Bone marrow (tissue), 2 donors: ENCODE results near the gene NGEF.

Experiments used
- DNase-seq, 2 donors: peaks; one replicate each; lab custom pipeline; 2025; lab: John Stamatoyannopoulos, UW

The NGEF gene

DNA sequence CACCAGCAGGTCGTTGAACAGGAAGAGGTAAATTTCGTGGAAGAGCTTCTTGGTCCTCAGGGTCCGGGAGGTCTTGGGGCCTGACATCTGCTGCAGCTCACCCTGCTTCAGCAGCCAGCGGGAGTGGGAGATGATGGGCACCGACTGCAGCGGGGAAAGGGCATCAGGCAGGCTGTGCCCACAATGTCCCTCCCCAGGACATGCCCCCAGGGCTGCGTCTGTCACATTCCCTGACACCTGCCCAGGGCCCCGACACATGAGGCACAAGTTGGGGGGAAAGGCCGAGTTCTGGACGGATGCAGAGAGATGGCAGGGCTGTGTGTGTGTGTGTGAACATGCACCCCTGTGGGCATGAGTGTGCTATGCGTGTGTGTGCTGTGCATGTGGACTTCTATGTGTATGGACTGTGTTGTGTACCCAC is 129.0 kb downstream of the NGEF start:
- DNase-seq, result no peak

DNA sequence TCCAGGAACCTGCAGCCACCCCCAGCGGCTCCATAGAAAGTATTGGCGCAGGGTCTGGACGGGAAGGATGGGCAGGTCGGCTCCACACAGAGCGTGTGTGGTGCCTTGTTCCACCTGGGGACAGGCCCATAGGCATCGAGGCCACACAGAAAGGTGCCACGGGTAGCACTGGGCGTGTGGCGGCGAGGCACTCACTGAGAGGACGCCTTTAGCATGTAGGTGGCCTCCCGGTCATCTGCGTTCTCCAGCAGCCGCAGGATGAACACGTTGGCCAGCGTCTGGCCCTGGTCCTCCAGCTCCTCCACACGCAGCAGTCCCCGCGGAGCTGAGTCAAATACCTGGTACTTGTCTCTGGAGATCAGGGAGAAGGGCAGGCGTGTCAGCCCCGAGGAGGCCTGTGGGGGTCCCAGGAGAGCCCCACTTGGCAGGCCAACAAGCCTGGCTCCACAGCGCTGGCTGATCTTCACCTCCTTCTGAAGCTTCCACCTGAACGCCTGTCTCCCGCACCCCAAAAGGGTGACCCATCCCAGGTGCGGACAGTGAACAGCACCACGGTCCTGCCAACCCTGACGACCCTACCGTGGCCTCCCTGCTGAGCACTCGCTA is 129.8 kb downstream of the NGEF start:
- DNase-seq, result no peak

DNA sequence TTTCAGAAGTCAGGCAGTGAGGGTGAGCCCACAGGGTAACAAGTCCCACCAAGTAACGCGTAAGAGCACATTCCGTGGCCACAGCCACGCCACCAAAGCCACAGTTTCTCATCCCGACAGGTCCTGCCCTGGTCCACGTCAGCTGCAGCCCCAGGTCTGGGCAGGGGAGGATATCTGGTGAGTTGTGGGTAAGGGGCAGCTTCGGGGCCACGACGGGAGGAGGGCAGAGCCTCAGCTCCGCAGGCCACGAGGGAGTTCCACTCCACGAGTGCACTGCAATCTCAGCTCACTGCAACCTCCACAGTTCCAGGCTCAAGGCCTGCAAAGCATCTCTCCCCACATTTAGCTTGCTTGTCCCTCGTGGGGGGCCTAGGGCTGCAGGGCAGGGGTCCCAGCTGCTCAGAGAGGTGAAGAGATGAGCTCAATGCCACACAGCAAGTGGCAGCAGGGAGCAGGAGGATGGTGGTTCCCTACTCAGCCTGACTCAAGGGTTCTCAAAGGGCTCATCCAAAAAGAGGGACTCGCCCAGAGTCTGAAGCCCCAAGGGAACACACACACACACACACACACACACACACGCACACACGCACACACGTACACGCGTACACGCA is 130.4 kb downstream of the NGEF start:
- no peak for DNase-seq

DNA sequence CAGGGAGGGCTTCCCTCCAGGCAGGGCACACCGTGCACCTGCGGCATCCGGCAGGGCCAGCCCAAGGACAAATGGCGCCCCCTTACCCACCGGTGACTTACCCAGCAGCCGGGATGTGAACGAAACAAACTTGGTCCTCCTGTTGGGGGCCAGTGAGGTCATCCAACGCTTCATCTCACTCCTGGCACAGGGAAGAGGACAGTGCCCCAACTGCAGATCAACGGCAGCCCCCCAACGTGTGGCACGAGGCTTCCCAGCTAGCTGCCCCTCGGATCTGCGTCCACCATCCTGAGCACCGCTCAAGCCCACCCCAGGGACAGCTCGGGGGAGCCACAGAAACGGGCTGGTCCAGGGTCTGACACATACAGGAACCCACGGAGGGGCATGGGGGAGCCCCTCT is 131.0 kb downstream of the NGEF start:
- DNase-seq, result no peak

DNA sequence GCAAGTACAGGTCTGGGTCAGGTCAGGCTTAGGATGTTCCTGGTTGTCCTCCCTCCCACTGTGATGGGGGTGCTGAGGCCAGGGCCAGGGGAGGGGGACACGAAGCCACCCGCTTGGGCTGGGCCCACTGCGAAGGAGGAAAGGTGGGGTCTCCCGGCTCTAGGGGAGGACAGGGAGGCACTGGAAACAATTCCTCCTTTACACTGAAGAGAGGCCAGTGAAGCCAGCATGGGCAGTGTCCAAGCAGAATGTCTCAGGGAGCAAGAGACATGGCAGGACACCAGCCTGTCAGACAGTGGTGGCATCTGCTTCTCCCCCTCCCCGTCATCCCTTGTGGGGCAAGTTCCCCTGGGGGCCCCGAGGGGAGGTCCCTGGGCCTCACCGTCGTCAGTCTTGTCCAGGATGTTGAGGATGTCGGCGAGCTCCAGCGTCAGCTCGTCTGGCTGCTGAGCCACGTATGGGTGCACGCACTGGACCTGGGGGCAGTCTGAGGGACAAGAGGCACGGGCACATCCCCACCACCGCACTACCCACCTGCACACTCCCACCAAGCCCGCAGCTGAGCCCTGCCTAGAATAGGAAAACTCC is 132.2 kb downstream of the NGEF start:
- DNase-seq, result no peak

DNA sequence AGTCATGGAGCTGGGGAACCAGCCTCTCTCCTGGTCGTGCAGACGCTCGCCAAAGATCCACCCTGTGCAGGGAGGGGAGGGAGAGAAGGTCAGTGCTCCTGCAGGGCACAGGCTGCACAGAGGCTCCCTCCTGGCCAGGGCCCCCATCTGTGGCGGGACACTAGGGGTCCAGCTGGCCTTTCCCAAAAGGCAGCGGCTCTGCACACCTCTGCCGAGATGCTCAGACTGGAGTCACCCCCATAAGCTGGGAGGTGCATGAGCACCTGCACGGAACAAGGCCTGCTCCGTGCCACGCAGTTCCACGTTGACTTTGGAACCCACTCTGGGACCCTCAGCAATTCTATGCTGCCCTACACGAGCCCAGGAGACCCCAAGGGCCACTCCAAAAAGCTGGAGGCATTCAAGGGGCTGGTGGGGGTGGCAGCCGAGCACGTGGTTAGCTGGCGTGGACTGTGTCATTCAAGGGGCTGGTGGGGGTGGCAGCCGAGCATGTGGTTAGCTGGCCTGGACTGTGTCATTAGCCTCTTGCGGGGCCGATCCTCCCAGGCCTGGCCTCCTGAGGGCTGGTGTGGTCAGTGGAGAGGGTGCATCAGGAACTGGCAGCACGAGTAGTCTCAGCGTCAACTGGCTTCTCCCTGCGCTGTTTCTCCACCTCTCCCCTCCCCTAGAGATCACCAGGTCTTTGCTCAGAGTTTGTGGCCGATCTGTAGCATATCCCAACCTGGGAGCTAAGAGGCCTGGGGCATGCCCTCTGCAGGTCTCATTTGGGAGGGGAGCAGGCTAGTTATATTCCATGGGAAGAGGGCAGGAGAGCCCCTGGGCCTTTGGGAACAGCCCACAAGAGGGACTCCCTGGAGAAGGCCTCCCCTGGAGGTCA is 133.2 kb downstream of the NGEF start:
- DNase-seq, result no peak

DNA sequence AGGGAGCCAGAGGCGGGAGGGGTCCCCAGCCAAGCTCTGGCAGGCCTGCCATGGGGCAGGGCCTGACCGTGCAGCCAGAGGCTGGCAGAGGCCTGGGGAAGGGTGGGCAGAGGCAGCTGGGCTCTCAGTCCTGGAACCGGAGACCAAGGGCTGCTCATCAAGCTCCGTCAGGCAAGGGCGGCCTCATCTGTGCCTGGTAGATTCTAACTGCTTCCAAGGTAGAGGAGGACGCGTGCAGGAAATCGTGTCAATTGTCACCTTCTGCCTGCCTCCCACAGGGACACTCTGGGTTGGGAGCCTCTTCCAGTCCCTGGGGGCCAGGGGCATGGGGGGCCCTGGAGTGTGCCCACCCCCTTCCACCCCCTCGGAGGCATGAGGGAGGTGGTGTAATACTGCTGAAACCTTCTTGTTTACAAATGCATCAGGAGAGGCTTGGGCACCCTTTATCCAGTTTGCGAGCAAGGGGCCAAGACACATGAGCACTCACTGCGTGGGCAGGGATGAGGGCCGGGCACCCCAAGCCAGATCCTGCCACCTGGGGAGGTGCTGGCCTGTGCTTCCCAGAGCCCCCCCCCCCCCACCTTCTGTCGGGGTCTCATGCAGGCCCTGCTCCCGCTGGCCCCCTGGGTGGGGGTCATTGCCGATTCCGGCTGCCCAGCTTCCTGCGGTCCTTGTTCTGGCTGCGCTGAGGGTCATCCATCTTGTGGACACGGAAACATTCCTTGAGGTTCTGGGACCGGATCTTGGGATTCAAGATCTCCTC is 134.0 kb downstream of the NGEF start:
- no peak for DNase-seq

DNA sequence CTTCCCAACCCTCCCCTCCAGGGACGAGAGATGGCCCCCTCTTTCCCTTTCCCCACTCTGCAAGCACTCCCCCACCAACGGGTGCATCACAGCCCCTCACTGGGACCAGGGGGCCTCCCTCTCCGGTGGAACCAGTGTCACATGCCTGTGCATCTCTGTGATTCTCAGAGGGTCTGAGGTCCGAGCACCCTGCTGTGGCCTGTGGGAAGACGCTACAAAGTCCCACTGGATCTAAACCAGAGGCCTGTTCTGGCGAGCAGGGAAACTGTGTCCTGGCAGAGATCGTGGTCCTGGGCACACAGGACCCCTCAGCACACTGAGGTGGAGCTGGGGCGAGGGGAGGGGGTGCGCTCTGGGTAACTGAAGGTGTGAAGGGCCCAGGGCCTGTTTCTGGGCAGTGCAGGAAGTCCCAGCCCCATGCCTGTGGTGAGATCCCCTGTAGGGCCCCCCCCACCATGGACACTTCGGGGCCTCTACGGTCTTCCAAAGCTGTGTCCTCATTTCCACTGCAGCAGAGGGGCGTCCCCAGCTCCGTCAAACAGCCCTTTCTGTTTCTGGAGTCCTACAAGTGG is 135.0 kb downstream of the NGEF start:
- DNase-seq, result no peak

DNA sequence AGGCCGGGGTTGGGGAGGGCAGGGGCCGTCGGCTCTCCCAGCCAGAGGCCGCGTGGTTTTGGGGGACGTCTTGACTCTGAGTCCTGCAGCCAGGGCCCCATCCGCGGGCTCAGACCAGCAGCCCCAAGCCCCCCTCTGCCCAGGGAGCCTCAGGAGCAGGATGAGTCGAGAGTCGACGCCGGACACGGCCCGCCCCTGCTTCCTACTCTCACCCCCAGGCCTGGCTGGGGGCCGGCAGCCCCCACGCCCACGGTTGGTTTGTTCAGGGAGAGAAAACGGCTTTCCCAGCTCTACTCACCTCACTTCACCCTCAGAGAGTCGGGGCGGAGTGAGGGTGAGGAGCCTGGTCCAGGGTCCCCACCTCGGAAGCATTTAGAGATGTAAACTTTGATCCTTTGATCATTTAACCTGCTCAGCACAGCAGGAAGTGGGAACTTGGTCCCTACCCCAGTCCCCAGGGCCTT is 136.0 kb downstream of the NGEF start:
- no peak for DNase-seq

DNA sequence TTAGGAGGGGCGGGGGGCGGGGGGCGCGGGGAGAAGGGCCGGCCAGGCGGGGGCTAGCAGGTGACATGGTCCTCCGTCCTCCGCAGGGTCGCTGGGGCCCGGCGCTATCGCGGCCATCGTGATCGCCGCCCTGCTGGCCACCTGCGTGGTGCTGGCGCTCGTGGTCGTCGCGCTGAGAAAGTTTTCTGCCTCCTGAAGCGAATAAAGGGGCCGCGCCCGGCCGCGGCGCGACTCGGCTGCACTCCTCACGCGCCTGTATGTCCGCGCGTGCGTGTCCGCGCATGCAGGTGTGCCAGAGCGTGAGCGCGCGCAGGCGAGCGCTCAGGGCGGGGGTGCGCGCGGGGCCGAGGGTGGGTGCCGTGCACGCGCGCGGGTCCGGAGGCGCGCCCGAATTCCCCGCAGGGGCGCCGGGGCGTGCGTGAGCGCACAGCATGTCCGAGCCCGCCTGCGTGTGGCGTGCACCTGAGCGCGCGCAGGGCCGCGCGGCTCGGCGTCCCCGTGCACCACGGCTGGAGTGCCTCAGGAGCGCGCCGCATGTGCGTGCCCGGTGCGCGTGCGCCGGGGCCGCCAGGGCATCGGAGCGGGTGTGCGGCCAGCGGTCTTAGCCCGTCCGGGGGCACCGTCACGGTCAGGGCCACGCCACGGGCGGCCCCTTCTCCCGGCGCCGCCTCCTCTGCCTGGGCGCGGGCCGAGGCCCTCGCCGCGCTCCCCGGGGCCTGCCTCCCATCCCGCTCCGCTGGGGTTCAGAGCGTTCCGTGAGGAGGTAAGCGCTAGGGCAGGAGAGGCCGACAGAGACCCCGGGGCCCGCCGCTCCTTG is 136.7 kb downstream of the NGEF start:
- no peak for DNase-seq

DNA sequence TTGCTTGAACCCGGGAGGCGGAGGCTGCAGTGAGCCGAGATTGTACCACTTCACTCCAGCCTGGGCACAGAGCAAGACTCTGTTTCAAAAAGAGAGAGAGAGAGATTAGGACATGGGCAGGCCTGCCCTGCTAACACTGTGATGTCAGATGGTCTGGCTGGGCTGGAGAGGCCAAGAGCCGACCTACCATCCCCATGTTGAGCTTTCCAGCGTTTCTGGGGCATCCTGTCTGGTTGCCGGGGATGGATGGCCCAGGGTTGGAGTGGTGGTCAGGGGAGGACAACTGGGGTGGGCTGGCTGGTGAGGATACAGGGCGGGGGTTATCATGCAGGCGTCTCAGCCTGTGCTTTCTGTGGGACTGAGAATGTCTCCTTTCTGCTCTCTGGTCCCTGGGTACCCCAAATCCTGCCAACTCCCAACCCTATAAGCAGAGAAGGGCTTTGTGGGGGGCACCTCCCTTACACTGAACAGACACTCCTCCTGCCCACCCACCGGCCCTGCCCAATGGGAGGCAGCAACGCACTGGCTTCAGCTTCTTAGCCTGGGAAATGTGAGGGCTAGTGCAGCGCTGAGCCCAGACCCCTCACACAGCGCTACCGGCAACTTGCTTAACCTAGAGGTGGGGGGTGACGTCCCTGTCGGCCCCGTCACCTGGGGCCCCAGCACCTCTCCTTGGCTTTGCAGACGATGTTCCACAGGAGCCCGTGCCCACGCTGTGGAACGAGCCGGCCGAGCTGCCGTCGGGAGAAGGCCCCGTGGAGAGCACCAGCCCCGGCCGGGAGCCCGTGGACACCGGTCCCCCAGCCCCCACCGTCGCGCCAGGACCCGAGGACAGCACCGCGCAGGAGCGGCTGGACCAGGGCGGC is 137.6 kb downstream of the NGEF start:
- DNase-seq, result no peak

DNA sequence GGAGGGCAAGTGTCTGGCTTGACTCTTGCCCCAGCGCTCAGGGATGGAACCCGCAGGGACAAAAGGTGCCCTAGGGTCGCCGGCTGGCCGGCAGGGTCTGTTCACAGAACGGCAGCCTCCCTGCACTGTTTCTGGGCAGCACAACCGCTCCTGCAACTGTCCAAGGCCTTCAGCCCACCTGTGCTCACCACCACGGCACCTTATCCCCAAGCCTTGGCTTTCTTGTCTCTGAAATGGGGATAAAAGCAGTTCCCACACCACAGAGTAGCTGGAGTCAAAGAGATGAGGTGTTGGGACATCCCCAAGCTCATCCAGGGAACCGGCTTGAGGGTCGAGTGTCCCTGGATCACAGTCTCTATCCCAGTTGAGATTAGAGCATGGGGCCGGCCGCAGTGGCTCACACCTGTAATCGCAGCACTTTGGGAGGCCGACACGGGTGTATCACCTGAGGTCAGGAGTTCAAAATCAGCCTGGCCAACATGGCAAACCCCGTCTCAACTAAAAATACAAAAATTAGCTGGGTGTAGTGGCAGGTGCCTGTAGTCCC is 138.3 kb downstream of the NGEF start:
- no peak for DNase-seq

DNA sequence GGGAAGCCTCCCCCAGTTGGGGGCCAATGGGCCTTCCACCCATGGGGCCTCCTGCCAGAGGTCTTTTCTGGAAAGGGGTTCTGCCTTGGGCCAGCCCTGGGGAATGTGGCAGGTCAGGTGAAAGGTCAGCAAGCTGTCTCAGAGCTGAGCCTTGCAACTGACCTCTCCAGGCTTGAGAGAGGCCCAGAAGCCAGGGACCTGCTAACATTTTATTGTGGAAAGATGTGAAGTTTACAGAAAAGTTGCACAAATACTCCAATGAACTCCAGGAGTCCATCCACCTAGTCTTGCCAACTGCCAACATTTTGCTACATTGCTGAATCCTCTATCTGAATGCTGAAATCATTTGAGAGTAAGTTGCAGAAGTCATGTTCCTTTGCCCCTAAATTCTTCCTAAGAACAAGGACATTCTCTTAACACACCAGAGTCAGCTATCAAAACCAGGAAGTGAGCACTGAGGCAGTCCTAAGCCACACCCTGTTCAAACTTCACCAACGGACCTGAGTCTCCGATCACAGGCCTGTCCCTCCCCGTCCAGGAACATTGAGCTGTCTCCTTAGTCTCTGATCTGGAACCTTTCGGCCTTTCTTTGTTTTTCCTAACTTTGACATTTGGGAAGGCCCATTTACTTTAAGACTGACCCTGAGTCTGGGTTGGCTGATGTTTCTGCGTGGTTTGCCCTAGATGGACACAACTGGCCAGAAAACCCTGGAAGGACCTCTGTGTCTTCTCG is 139.0 kb downstream of the NGEF start:
- no peak for DNase-seq

DNA sequence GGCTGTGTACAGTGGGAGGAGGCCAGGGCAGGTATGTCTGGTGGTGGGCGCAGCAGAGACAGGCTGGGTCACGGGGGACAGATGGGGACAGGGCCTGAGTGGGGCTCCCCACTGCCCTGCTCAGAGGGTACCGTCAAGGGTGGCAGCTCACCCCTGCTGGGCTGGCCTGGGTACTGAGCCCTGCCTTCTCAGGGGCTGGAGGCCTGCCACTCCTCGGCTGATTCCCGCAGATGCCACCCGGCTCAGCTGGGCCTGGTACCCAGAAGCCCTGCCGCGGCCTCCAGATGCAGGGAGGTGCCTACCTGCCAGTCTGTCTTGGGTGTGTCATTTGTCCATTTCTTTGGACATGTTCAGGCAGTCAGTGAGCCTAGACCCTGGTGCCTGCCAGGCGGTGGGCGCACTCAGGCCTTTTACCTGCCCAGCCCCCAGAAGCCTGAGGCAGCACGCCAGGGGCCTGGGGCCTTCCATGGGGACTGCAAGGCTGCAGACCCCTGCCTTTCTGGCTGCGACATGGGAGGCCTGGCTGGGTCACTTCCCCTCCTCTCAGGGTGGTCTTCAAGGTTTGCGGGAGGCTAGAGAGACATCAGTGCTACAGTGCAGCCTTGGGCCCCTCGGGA is 139.7 kb downstream of the NGEF start:
- no peak for DNase-seq

DNA sequence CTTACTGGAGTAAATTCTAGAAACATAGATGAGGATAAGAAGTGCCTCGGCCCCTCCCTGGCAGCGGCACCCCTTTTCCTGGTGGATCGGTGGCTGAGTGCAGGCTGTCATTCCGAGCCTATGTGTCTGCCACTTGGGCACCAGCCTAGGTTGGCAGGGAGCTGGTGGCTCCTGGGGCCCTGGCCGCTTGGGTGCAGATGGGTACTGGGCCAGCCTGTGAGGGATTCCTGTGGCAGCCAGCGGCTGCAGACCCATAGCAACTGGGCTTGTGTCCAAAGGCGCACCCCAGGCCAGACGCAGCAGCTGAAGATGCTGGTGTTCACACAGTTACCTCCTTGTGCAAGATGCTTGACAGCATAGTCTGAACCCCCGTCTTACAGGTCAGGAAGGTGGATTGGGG is 140.2 kb downstream of the NGEF start:
- DNase-seq, result no peak

DNA sequence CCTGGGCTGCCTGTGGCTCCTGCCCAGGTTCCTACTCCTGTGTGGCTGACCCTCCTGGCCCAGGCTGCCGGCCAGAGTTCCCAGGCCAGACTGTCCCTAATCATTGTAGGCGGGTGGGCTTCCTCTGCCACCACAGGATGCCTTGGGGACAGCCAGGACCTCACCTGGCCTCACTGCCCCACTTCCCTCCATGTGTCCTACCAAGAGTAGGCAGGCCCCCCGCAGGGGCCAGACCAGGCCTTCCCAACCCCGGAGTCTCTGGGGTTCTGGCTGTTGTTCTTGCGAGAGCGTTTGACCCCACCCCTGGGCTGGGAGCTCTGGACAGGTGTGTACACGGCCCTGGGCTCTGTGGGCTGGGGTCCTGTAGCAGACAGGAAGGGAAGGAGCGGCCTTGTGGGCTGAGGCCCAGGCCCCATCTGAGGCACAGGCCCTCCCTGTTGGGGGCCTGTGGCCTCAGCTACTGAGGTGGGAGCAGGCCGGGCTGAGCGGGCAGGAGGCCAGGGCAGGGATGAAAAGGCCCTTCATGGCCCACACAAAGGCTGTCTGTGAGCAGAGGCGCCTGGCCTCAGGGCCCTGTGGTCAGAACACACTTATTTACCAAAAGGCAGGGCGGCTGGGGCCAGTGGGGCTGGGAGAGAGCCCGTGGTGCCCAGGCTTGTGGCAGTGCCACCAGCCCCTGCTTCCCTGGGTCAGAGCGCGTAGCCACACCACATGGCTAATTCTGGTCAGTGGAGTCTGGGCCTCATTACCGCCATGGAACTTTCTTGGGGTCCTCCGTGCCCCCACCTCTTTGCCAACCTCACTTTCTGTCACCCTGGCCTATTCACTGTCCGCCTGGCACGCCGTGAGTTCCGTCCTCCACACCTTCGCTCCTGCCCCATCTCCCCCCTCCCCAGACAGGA is 141.0 kb downstream of the NGEF start:
- no peak for DNase-seq

DNA sequence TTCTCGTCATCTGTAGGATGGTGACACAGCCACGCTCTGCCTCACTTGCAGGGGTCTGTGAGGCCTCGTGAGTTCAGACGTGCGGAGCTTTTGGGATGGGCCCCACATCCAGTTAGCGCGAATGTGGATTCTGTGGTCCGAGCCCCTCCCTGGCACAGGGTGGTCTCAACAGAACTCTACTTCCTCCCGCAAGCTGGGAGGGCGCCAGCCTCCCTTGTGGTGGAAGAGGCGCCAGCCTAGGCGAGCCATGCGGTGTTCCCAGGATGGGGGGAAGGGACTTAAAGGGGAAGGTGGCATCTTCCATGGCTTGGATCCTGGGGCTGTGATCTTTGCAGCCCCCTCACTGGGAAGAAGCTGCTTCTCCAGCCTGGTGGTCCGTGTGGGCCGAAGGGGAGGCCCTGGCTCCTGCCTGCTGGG is 141.6 kb downstream of the NGEF start:
- DNase-seq, result no peak
